Stimulated activated CD8-positive, alpha-beta memory T cell treated with anti-CD3 and anti-CD28 coated beads, Interleukin-15, amount 100 ng/mL, for 4 hours (primary cell): ENCODE measurements around the gene COX4I2.

ENCODE experiments used
- DNase-seq, 2 donors: peaks; one replicate each; pipeline ENCODE4 v3.0.0-alpha.2; 2020; ENCODE audit warnings: low read depth in 2 of 2

Gene COX4I2

DNA sequence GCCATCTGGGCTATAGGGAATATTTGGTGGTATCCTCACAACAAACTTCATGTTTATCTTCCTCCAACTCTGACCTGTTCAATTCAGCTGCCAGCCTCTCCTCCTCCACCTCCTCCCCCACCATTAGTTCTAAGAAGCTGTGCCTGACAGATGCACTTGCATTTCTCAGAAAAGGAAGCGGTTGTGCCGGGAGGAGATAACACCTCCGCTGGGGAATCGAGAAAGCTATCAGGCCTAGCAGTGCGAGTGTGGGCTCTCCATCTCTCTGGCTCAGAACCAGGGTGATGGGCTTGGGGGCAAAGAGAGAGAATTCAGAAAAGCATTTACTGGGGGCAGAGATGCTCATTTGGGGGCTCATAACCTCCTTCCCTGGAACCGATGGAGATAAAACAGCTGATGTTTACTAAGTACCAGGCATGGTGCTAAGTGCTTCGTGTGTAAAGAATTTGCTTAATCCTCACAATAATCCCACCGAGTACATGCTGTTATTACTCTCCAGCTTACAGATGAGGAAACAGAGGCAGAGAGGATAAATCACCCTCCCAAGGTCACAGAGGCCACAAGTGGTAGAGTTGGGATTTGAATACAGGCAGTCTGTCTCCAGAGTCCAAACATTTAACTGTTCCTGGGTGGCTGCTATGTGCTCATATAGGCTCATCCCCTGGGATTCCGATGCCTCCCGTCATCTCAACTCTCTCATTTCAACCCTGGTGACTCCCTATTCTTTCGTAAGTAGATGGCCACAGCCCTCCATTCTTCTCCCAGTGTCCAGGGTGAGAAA lies 38.3 kb downstream of the COX4I2 start:
- peak; percentile 34 to 63 for DNase-seq

DNA sequence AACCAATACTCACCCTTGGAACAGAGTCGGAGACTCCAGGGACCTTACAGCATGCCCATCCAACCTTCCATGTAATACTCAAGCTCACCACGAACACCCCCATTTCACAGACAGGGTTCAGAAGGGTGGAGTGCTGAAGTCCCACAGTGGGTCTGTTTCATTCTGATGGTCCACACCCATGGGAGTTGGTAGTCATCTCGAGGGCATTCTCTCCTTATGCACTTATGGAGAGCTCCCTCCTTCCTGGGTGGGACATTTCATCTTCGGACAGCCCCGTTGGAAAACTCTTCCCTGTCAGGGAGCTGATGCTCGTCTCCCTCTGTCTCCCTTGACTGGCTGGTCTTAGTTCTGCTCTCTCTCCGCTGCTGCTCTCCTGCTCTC lies 38.9 kb downstream of the COX4I2 start:
- no peak for DNase-seq

DNA sequence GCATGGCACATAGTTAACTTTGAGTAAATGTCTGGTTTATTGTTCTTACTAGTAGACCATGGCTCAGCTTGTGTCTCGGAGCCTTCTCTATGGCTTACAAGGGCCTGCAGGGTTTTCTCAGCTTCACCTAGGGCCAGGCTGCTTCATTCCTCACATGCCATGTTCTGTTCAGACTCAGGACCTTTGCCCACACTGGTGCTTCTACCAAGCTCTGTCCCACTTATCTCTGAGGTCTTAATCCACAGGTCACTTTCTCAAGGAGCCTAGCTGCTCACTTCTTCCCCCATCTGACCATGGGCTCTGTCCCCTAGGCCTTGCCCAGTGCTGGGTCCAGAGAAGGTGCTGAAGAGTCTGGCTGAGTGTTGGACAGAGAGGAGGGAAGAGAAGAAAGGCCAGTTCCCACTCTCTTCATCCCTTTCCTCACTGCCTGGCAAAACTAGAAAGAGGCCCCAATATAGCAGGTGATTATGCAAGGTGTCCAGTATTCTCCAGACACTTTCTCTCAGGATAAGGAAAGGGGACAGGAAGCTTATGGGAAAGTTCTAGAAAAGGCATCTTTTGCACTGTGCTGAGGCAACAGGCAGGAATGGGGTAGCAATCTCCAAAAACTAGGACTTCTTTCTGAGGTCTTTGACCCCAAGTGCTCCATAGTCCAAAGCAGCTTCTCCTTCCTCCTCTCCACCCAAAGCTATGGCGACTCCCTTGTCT lies 40.0 kb downstream of the COX4I2 start:
- DNase-seq, result no peak

DNA sequence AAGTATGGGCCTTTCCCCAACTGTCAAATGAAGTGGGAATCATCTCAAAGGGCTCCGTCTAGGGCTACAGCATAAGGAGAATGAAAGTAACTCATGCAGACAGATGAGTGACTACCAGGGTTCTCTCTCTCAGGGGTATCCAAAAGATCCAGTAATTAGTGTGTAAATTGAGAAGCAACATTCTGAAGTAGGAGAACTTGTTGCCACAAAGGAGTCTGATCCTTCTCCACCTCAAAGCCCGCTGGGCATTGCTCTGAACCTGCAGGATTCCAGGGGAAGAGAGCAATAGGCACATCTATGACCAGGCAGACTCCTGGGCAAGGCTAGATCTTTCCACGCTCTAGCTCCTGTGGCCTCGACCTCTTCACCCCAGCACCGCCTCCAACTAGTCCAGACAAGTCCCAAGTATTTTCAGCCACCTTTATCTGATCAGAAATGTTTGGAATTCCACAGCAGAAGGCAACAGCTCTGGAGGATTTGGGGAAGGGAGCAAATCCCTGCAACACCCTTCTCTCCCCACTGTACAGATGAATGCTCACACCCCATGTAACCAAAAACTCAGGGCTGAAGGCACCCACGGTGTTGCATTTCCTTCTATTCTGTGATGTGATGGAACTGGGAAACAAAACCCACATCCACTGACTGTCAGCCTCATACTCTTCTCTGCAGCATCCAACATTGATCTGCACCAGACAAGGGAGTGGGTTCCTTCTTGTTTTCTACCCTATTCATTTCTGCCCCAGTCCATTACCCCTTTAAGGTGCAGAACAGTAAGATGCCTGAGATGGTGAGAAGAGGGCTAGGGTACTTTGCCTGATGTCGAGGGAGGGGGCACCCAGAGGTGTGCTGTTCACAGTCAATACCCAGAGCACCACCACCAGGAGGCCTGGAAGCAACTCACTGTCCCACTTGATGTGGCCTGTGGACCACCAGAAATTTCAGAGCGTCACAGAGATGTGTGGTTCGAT lies 41.0 kb downstream of the COX4I2 start:
- DNase-seq, result no peak

DNA sequence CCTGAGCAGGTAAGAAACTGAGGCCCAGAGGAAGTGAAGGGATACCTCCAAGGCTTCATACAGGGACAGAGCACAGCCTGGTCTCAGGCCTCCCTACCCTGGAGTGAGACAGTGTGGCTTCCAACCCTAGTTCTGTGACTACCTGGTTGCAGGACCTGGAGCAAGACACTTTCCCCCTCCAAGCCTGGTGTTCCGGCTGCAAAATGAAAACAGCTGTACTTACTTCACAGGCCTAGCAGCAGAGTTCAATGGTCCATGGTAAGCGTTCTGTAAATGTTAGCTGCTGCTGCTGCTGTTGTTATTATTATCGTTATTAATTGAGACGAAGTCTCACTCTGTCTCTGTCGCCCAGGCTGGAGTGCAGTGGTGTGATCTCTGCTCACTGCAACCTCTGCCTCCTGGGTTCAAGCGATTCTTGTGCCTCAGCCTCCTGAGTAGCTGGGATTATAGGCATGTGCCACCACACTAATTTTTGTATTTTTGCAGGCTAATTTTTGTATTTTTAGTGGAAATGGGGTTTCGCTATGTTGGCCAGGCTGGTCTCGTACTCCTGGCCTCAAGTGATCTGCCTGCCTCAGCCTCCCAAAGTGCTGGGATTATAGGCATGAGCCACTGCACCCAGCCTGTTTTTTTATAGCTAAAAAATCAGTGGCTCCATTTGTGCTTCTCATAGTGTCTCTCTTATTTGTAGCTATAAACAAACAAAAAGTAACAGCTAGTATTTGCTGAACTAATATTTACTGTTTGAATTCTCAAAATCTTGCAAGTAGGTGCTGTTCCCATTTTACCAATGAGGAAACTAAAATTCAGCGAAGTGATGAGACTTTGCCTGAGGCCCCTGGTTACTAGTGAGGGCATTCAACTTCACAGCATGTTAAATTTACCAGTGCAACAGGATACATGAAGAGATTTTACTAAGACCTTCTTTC lies 41.9 kb downstream of the COX4I2 start:
- DNase-seq, result no peak

DNA sequence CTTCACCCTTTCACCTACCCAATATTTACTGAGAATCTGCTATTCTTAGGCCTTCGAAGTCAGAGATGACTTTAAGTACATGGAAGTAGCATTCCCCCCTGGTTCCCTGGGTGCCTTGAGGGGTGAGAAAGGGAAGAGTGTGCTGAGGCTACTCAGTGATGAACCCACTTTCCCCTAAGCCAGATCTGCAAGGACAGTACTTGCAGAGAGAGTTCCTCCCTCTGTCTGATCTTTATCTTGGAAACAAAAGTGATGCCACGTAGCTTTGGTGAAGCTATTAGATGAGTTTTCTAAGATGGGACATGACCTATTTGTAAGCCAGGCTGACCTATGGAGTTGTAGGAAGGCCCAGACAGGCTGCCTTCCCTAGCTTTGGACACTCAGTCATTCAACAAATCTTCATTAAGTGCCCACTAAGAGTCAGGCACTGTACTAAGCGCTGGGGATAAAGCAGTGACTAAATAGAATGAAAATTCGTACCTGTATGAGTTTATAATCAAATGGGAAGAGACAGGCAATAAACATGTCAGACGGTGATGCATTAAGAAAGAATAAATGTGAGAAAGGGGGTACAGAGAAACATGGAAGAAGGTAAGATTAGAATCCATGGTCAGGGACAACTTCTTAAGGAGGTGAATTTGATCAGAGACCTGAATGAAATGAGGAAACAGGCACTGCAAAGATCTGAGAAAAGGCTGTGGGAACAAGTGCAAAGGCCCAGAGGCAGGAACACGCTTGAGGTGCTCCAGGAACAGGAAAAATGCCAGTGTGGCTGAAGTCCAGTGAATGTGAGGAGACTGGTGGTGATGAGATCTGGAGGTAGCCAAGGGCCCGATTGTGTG lies 42.8 kb downstream of the COX4I2 start:
- DNase-seq, result no peak

DNA sequence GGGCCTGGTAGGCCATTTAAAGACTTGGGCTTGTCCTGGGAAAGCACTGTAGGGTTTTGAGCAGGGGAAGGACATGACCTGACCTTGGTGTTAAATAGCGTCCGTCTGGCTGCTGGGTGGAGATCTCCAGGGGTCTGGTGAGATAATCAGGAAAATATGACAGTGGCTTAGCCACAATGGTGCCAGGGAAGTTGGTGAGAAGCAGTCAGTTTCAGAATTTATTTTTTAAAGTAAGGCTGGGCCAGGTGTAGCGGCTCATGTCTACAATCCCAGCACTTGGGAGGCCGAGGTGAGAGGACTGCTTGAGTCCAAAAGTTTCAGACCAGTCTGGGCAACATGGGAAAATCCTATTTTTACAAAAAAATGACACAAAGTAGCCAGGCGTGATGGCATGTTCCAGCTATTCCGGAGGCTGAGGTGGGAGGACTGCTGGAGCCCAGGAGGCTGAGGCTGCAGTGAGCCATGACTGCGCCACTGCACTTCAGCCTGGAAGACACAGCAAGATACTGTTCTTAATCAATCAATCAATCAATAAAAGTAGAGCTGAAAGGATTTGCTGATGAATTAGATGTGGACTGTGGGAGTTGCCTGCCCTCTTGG lies 43.5 kb downstream of the COX4I2 start:
- no peak for DNase-seq

DNA sequence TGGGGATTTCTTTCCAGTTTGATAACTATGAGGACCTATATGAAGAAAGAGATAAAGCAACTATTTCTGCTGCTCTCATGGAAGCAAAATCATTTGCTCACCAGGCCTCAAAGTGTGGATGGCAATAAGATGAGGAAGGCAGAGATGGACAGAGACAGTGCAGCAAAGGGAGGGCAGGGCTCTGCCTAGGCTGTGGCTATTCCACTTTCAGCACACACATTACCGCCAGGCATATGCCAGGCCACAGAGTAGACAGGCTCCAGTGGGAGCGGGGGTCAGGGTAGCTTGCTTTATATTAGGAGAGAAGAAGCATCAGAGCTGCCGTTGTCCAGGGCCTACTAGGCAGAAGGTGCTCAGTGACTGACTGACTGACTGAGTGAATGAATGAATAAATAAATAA lies 44.1 kb downstream of the COX4I2 start:
- no peak for DNase-seq

DNA sequence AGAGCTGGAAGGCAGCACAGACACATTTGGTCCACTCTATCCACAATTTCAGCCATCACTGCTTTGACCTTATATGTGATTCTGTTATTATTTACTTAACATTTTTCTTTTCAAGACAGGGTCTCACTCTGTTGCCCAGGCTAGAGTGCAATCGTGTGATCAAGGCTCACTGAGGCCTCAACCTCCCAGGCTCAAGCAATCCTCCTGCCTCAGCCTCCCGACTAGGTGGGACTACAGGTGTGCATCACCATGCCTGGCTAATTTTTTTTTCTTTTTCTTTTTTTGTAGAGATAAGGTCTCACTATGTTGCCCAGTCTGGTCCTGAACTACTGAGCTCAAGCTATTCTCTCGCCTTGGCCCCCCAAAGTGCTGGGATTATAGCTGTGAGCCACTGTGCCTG lies 44.6 kb downstream of the COX4I2 start:
- no peak for DNase-seq

DNA sequence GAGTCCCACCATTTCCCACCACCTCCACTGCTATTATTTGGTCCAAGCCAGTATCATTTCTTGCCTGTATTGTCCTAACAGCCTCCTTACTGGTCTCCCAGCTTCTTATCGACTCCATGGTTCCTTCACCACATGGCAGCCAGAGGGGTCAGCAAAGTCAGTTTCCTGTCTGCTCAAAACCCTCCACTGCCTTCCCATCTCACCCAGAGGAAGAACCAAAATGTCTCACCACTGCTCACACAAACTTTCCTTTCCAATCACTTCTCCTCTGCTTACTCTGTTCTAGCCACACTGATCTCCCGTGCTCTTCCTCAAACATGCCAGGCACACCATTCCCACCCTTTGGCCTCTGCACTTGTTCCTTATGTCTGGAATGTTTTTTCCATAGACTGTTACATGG lies 45.2 kb downstream of the COX4I2 start:
- DNase-seq, result no peak

DNA sequence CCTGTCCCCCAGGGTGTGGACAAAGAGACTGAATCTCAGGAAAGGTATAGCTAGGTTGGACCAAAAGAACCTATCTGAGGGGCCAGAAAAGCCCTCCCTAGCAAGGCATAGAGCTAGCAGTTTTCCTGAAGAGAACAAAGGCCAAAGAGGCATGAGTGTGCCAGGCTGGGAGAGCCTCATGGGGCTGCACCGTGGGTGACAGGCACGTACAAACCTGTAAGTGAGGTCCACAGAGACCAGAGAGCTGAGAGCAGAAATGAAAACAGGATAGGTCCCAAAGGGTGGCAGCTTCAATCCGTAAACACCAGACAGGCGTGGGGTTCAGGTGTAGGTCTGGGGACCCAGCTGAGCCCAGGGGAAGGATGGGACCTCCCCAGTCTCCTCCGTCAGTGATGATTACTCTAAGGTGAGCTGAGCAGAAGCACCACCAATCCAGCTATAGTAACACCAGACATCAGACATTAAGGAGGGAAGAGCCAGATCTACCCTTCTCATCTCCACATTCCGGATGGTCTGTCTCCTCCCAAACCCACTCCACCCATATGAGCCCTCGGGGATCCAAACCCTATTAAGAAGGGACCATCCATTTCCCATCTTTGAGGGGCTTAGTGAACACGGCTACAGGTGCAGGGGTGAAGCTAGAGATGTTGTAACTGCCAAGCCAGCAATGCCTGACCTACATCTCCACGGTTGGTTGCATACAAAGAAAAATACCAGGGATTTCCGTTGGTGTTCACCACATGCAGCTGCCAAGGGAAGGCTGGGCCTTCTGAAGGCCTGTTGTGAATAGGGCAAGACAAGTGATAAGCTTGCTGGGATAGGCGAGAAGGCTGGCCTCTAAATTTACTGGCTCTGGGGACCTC lies 46.7 kb downstream of the COX4I2 start:
- no peak for DNase-seq

DNA sequence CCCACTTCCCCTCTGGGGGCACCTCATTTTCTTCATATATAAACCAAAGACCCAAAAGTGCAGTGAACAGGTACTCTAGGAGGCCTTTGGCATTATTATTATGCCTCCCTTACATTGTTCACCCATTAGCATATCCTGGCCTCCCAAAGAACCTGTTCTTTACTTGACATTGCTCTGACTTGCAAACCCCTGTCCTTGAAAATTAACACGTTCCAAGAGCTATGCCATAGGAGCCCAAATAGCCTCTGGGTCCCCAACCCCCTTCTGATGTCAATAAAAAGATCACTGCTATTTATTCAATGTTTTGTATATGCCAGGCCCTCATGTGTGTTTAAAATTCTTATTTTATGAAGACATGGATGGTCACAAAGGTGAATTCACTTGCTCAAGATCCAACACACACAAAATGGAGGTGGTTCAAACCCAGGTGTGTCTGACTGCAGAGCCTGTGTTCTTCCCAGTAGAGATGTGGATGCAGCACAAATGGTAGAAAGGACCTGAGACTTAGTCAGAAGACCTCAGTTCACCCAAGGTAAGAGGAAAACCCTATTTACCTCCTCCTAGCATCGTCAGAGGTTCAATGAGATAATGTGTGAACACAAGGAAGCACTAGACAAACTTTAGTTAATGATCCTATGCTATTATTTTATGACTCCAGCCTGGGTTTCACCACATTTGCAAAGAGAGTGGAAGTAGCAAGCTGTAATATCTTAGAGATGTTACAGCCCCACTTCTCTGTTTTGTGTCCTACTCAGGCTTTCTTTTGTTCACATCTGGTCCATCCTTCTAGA lies 48.3 kb downstream of the COX4I2 start:
- no peak for DNase-seq

DNA sequence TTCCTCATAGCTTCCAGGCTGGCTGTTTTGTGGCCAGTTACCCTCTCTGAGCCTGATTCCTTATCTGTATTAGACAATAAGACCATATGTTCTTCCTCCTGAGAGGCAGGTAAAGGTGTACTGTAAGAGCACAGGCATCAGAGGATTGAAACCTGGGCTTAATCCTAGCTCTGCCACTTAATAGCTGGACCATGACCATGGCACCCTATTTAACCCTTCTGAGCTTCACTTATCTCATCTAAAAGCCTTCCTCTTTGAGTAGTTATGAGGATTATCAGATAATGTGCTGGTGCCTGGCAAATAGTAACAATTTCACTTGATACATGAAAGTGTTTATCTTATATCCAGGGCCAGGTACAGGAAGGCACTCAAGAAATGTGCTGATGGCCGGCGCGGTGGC lies 50.1 kb downstream of the COX4I2 start:
- no peak for DNase-seq

DNA sequence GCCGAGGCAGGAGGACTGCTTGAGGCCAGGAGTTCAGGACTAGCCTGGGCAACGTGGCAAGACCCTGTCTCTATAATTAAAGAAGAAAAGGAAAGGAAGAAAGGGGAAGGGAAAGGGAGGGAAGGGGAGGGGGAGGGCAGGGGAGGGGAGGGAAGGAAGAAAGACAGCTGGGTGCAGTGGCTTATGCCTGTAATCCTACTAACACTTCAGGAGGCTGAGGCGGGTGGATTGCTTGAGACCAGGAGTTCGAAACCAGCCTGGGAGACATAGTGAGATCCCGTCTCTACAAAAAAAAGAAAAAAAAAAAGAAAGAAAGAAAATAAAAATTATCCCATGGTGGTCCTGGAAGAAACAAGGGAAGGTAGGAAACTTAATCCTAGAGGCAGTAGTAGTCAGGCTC lies 51.4 kb downstream of the COX4I2 start:
- DNase-seq, result no peak

DNA sequence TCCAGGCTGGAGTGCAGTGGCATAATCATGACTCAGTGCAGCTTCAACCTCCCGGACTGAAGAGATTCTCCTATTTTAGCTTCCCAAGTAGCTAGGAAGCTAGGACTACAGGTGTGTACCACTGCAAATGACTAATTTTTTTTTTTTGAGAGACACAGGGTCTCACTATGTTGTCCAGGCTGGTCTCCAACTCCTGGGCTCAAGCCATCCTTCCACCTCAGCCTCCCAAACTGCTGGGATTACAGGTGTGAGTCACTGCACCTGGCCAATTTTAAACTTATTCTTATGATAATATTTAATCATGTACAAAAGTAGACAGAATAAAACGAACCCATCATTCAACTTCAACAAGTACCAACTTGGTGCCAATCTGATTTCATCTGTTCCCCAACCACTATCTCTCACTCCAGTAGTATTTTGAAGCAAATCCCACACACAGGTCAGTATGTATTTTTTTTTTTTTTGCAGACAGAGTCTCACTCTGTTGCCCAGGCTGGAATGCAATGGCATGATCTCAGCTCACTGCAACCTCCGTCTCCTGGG lies 52.5 kb downstream of the COX4I2 start:
- DNase-seq, result no peak

DNA sequence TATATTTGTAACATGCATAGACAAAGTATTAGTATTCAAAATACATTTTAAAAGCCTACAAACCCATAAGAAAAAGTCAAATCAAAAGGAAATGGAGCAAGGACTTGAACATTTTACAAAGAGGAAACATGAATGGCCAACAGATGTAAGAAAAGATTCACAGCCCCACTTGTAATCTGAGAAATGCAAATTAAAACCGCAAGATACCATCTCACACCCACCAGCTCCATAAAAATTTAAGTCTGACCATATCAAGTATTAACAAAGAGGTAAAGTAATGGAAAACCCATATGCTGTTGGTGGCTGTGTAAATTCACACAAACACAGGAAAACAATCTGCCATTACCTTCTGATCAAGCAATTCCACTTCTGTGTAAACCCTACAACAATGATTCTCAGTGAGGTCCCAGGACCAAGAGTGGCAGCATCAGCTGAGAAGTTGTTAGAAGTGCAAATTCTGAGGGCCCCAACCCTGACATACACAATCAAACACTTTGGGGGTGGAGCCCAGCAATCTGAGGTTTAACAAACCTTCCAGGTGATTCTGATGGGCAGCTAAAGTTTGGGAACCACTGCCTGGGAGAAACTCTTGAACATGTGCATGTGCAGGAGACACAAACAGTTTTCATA lies 54.0 kb downstream of the COX4I2 start:
- no peak for DNase-seq

DNA sequence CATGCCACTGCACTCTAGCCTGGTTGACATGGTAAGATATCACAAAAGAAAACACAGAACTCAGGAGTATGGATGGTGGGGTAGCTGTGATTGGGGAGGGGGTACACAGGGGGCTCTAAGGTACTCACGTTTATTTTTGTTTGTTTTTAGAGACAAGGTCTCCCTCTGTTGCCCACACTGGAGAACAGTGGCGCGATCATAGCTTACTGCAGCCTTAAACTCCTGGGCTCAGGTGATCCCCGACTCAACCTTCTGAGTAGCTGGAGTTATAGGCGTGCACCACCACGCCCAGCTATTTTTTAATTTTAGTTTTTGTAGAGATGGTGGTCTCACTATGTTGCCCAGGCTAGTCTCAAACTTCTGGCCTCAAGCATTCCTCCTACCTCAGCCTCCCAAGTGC lies 55.7 kb downstream of the COX4I2 start:
- no peak for DNase-seq
